A673 (cell line): ENCODE measurements around the gene DNAH2. TPM values are rescaled to one million over a fixed set of nuclear protein-coding genes. Genes with fewer than 3 reads are reported as not detected.

Experiments
- BruUV-seq: library from RNA; stranded (reverse); fragments of 400-500 nt; replicated peaks from 2 replicates; lab custom pipeline; 2021; lab: Mats Ljungman, UMichigan
- CTCF ChIA-PET: fragments of 300-600 bp; sonication (Branson Sonifier 250); formaldehyde crosslinking; loops from one replicate; lab custom pipeline; 2022; ENCODE audit warnings: antibody characterized with exemption; lab: Charles Lee
- POLR2A ChIA-PET: fragments of 300-600 bp; sonication (Branson Sonifier 250); formaldehyde crosslinking; loops from one replicate; lab custom pipeline; 2022; ENCODE audit warnings: antibody characterized with exemption; ENCODE audit not compliant: low non-redundant PET; lab: Charles Lee
- DNase-seq: peaks from one replicate; pipeline ENCODE4 v3.0.0-alpha.2; 2015; ENCODE audit warnings: low spot score
- H3K27ac ChIP-seq: fragments of 200-600 bp; sonication (generic); 2 replicates; pipeline ENCODE4 v1.5.1; 2016; ENCODE audit warnings: mixed run types, low read depth, mild to moderate bottlenecking, mixed read lengths, antibody characterized with exemption, low read length; ENCODE audit not compliant: poor library complexity, severe bottlenecking
- H3K27me3 ChIP-seq: fragments of 200-600 bp; sonication (generic); replicated peaks from 2 replicates; pipeline ENCODE4 v1.6.1; 2017; ENCODE audit warnings: mixed run types, low read depth, mild to moderate bottlenecking, mixed read lengths, antibody characterized with exemption, low read length; ENCODE audit not compliant: insufficient read depth, poor library complexity
- H3K36me3 ChIP-seq: fragments of 200-600 bp; sonication (generic); 2 replicates; pipeline ENCODE4 v1.6.1; 2016; ENCODE audit warnings: mixed run types, mild to moderate bottlenecking, mixed read lengths, antibody characterized with exemption, low read length; ENCODE audit not compliant: insufficient read depth, poor library complexity, severe bottlenecking
- H3K4me1 ChIP-seq: fragments of 200-600 bp; sonication (generic); 2 replicates; pipeline ENCODE4 v1.6.1; 2017; ENCODE audit warnings: mixed run types, mild to moderate bottlenecking, mixed read lengths, antibody characterized with exemption, low read length; ENCODE audit not compliant: insufficient read depth, poor library complexity, severe bottlenecking
- H3K4me3 ChIP-seq: fragments of 200-600 bp; sonication (generic); 2 replicates; pipeline ENCODE4 v1.5.1; 2016; ENCODE audit warnings: low read depth, mixed run types, mild to moderate bottlenecking, mixed read lengths, low read length; ENCODE audit not compliant: poor library complexity, severe bottlenecking
- H3K9me3 ChIP-seq: fragments of 200-600 bp; sonication (generic); 2 replicates; pipeline ENCODE4 v1.6.1; 2016; ENCODE audit warnings: mixed run types, low read depth, mild to moderate bottlenecking, mixed read lengths, antibody characterized with exemption, low read length; ENCODE audit not compliant: poor library complexity, severe bottlenecking
- CTCF ChIP-seq: fragments of 300-800, 200-600 bp; sonication (generic); conservative IDR thresholded peaks from 2 replicates; pipeline ENCODE4 v1.5.1; 2017; ENCODE audit warnings: low read depth, mild to moderate bottlenecking, antibody characterized with exemption, low read length, moderate library complexity, mixed read lengths
- EZH2 ChIP-seq: fragments of 200-600 bp; sonication (generic); IDR thresholded peaks from 2 replicates; pipeline ENCODE4 v1.6.1; 2017; ENCODE audit warnings: borderline replicate concordance, low read depth, mild to moderate bottlenecking, mixed read lengths, antibody characterized with exemption, low read length; ENCODE audit not compliant: poor library complexity, severe bottlenecking
- intact Hi-C: fragments of 100-400 bp; cut with micrococcal nuclease; formaldehyde crosslinking; loops from one replicate; pipeline ENCODE4 v1.10.0; 2022; ENCODE audit not compliant: unreplicated experiment
- total RNA-seq: library from RNA; stranded (reverse); gene quantifications from 2 replicates; pipeline ENCODE4 v1.2.3, GENCODE V29; 2021

DNAH2 gene
- total RNA-seq, 1 experiment from 2014 or later: 0.15 TPM

GRCh38 chr17:7848131-7848579 is 130.6 kb downstream of the DNAH2 start:
- Histone ChIP-seq H3K9me3 (no peaks in the 10 kb centered on the region), H3K4me3 (no peak overlapping the region), H3K4me1 (peaks cover 6% of the 10 kb centered on the region), H3K27me3 (no peaks in the 10 kb centered on the region), H3K36me3 (peaks cover 76% of the 10 kb centered on the region), H3K27ac (no peak overlapping the region)
- TF ChIP-seq CTCF: no peak
- no peak for TF ChIP-seq EZH2
- CTCF ChIA-PET: no interaction called here
- POLR2A ChIA-PET: no interaction called here
- no peak for DNase-seq
- intact Hi-C loops: no loop called here
- BruUV-seq: no TSS peak

GRCh38 chr17:7848739-7849129 is 131.2 kb downstream of the DNAH2 start:
- H3K27ac ChIP-seq: no peak overlapping the region
- BruUV-seq: no TSS peak
- TF ChIP-seq EZH2: no peak
- TF ChIP-seq CTCF: no peak
- intact Hi-C loops: no loop called here
- ChIA-PET CTCF (no interaction called here), POLR2A (no interaction called here)
- peaks cover 80% of the 10 kb centered on the region for H3K36me3 ChIP-seq
- DNase-seq: no peak
- H3K9me3 ChIP-seq: no peaks in the 10 kb centered on the region
- peaks cover 6% of the 10 kb centered on the region for H3K4me1 ChIP-seq
- H3K27me3 ChIP-seq: no peaks in the 10 kb centered on the region
- H3K4me3 ChIP-seq: no peak overlapping the region

GRCh38 chr17:7849130-7849750 is 131.7 kb downstream of the DNAH2 start:
- intact Hi-C loops: no loop called here
- CTCF ChIA-PET: no interaction called here
- POLR2A ChIA-PET: no interaction called here

More at GRCh38 chr17:7849130-7849750, 131.7 kb downstream of the DNAH2 start:
- BruUV-seq: no TSS peak
- Histone ChIP-seq H3K4me3 (no peak overlapping the region), H3K4me1 (peaks cover 6% of the 10 kb centered on the region), H3K36me3 (peaks cover 84% of the 10 kb centered on the region), H3K27me3 (no peaks in the 10 kb centered on the region), H3K9me3 (no peaks in the 10 kb centered on the region), H3K27ac (no peak overlapping the region)
- TF ChIP-seq EZH2 (no peak), CTCF (no peak)
- DNase-seq: no peak
